Left lung (tissue), 10 donors: ENCODE data around the gene DSCAM. TPM values are rescaled to one million over a fixed set of nuclear protein-coding genes. Genes with fewer than 3 reads are reported as not detected.

ENCODE experiments used
- ATAC-seq: fragments of 200-7000 bp; cut with Tn5 transposase; one replicate; pipeline ENCODE4 v1.9.1; 2020; ENCODE audit warnings: moderate library complexity
- DNase-seq, 4 donors: peaks; one replicate each; pipeline ENCODE4 v3.0.0-alpha.2; 2013 to 2020
- H3K27ac ChIP-seq, 2 donors: fragments of 200-600 bp; sonication (generic) in 1 of 2; one replicate each; pipeline versions ENCODE4 v1.5.0 to v1.8.0; 2020 to 2021
- H3K27me3 ChIP-seq, 2 donors: fragments of 200-600 bp; sonication (generic) in 1 of 2; one replicate each; pipeline versions ENCODE4 v1.5.0 to v1.8.0; 2020 to 2021
- H3K36me3 ChIP-seq, 2 donors: fragments of 200-600 bp; sonication (generic) in 1 of 2; one replicate each; pipeline versions ENCODE4 v1.5.0 to v1.8.0; 2020 to 2021
- H3K4me1 ChIP-seq, 2 donors: fragments of 200-600 bp; one replicate each; pipeline ENCODE4 v1.8.0; 2021
- H3K4me3 ChIP-seq, 2 donors: fragments of 200-600 bp; sonication (generic) in 1 of 2; one replicate each; pipeline versions ENCODE4 v1.5.0 to v1.8.0; 2020 to 2021; ENCODE audit warnings: mild to moderate bottlenecking in 1 of 2
- H3K9me3 ChIP-seq, 2 donors: fragments of 200-600 bp; sonication (generic) in 1 of 2; one replicate each; pipeline versions ENCODE4 v1.5.0 to v1.8.0; 2020 to 2021
- CTCF ChIP-seq, 2 donors: fragments of 200-600 bp; sonication (generic) in 1 of 2; IDR thresholded peaks; one replicate each; pipeline versions ENCODE4 v1.5.0 to v1.8.0; 2021; ENCODE audit warnings: antibody characterized with exemption in 2 of 2
- intact Hi-C, 2 donors: fragments of 100-400 bp; cut with DNase I; formaldehyde crosslinking; loops; one replicate each; pipeline versions ENCODE4 v1.11.2 to v1.14.2; 2022
- polyA plus RNA-seq, 6 donors: library from polyadenylated mRNA; unstranded; fragments of 120-200 nt; gene quantifications; one replicate each; pipeline ENCODE4 v1.2.1, GENCODE V29; 2013; ENCODE audit not compliant: insufficient read length in 6 of 6
- total RNA-seq, 2 donors: library from RNA; stranded (reverse); fragmentation: NEBNext Ultra II Directional; extraction: Animal tissue kit (Norgen Biotek cat#: 25700); gene quantifications; one replicate each; pipeline ENCODE4 v1.2.1, GENCODE V29; 2021
- donor health status: DM: no; HTN: yes; CAD: no.
- donor health status: DM: no; HTN: no; CAD: no.

DSCAM gene
- total and polyA plus RNA-seq, 8 donors = 0.03 to 0.24 (median 0.07) TPM; not detected in 1

- no peaks in the 10 kb centered on the region for H3K4me1 ChIP-seq
- H3K4me3 ChIP-seq = no peak overlapping the region
- H3K36me3 ChIP-seq = no peaks in the 10 kb centered on the region
- DNase-seq = no peak
- no peak for TF ChIP-seq CTCF (IDR thresholded peaks at IDR 0.05)
- no peak for ATAC-seq
- intact Hi-C loops = no loop called here
- no peak overlapping the region for H3K27ac ChIP-seq
- H3K9me3 ChIP-seq = peaks cover 0 to 29% of the 10 kb centered on the region in 2 donors
- H3K27me3 ChIP-seq = no peaks in the 10 kb centered on the region
These were observed 244.9 kb downstream of the DSCAM start for GRCh38 chr21:40602080-40602479.

GRCh38 chr21:40595806-40596205, 251.2 kb downstream of the DSCAM start:
- TF ChIP-seq CTCF (IDR thresholded peaks at IDR 0.05) = no peak
- no peaks in the 10 kb centered on the region for H3K36me3 ChIP-seq
- intact Hi-C loops = no loop called here
- H3K9me3 ChIP-seq = peaks cover 0 to 11% of the 10 kb centered on the region in 2 donors
- no peak overlapping the region for H3K27ac ChIP-seq
- no peaks in the 10 kb centered on the region for H3K4me1 ChIP-seq
- H3K4me3 ChIP-seq = no peak overlapping the region
- ATAC-seq (no peak), DNase-seq (no peak)
- no peaks in the 10 kb centered on the region for H3K27me3 ChIP-seq

- Histone ChIP-seq H3K27me3 (no peaks in the 10 kb centered on the region), H3K9me3 (peaks cover 0 to 4% of the 10 kb centered on the region in 2 donors), H3K4me1 (no peaks in the 10 kb centered on the region), H3K36me3 (no peaks in the 10 kb centered on the region), H3K27ac (no peak overlapping the region), H3K4me3 (no peak overlapping the region)
- intact Hi-C loops = no loop called here
- ATAC-seq = no peak
- no peak for TF ChIP-seq CTCF (IDR thresholded peaks at IDR 0.05)
- DNase-seq = no peak
These were observed 259.1 kb downstream of the DSCAM start for GRCh38 chr21:40587736-40588346.

GRCh38 chr21:40586575-40586974, 260.4 kb downstream of the DSCAM start:
- no peak for TF ChIP-seq CTCF (IDR thresholded peaks at IDR 0.05)
- intact Hi-C loops = no loop called here
- Histone ChIP-seq H3K4me3 (no peak overlapping the region), H3K36me3 (no peaks in the 10 kb centered on the region), H3K27ac (no peak overlapping the region), H3K9me3 (peaks cover 0 to 4% of the 10 kb centered on the region in 2 donors), H3K4me1 (no peaks in the 10 kb centered on the region), H3K27me3 (no peaks in the 10 kb centered on the region)
- no peak for DNase-seq
- no peak for ATAC-seq

- no peak for TF ChIP-seq CTCF (IDR thresholded peaks at IDR 0.05)
These were observed 269.5 kb downstream of the DSCAM start for GRCh38 chr21:40577285-40578043.

More at GRCh38 chr21:40577285-40578043, 269.5 kb downstream of the DSCAM start:
- no peak for ATAC-seq
- intact Hi-C loops = no loop called here
- H3K4me1 ChIP-seq = no peaks in the 10 kb centered on the region
- no peak for DNase-seq
- peaks cover 0 to 5% of the 10 kb centered on the region in 2 donors for H3K27me3 ChIP-seq
- peaks cover 0 to 3% of the 10 kb centered on the region in 2 donors for H3K9me3 ChIP-seq
- no peak overlapping the region for H3K27ac ChIP-seq
- H3K36me3 ChIP-seq = no peaks in the 10 kb centered on the region
- H3K4me3 ChIP-seq = no peak overlapping the region
